Body of pancreas (tissue), 4 donors: ENCODE data around the gene KAT7.

ENCODE experiments used
- CTCF ChIP-seq, 7 experiments: fragments of 450-650 bp in 4 of 7; fragments of 200-600 bp in 3 of 7; sonication (generic) in 3 of 7; IDR thresholded peaks; one replicate each; pipeline ENCODE4 v1.5.1; 2016 to 2019; ENCODE audit warnings: antibody characterized with exemption in 7 of 7
- POLR2A ChIP-seq, 3 donors: fragments of 450-650 bp; IDR thresholded peaks; one replicate each; pipeline ENCODE4 v1.6.1; 2016; ENCODE audit warnings: antibody characterized with exemption in 3 of 3, mild to moderate bottlenecking in 2 of 3

- TF ChIP-seq CTCF (IDR thresholded peaks at IDR 0.05) (no peak), POLR2A (IDR thresholded peaks at IDR 0.05) (no peak)
Observed at GRCh38 chr17:49834118-49834743, 45.8 kb downstream of the KAT7 start.
